ELR (cell line): Measurements from ENCODE around the gene SLC12A7.
"Not testable (repeated sequence)": the region's sequence is repeated elsewhere in the genome, so short reads cannot be mapped to it uniquely, and the experiment has no call there.

Experiments
- DNase-seq: peaks from one replicate; pipeline ENCODE4 v3.0.0-alpha.2; 2015; ENCODE audit warnings: low read depth

SLC12A7 gene

DNA sequence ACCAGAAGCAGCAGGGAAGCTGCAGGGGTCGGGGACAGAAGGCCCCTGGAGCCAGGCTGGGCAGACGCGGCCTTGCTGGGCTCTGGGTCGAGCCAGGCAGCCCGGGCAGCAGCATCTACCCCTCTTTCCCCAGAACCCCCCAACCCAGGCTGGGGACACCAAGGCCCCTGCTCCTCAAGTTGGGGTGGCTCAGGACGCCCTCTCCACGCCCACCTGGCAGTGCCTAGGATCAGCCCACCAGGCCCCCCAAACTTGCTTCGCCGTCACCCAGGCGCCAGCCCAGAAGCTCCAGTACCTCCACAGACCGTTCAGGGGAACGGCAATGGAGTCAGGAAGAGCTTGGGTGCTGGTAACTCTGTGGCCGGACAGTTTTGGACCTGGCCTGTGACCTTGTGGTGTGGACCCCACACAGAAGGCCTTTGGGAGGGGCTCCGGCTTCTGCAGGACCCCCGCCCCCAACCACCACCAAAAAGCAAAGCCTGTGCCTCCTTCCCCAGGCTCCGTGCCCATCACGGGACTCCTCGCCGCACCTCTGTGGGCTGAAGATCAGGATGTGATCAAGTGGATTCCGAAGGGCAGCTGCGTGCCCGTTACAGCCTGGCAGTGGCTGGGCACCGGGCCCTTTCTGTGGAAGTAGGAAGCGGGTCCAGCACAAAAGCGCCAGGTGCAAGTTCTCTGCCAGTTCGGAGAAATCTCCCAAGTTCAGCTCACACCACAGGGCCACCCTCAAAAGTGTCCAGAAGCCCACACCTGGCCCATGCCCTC lies 2.1 kb downstream of the SLC12A7 start:
- DNase-seq: no peak

GRCh38 chr5:1108865-1109174 lies 3.0 kb downstream of the SLC12A7 start:
- DNase-seq: no peak

DNA sequence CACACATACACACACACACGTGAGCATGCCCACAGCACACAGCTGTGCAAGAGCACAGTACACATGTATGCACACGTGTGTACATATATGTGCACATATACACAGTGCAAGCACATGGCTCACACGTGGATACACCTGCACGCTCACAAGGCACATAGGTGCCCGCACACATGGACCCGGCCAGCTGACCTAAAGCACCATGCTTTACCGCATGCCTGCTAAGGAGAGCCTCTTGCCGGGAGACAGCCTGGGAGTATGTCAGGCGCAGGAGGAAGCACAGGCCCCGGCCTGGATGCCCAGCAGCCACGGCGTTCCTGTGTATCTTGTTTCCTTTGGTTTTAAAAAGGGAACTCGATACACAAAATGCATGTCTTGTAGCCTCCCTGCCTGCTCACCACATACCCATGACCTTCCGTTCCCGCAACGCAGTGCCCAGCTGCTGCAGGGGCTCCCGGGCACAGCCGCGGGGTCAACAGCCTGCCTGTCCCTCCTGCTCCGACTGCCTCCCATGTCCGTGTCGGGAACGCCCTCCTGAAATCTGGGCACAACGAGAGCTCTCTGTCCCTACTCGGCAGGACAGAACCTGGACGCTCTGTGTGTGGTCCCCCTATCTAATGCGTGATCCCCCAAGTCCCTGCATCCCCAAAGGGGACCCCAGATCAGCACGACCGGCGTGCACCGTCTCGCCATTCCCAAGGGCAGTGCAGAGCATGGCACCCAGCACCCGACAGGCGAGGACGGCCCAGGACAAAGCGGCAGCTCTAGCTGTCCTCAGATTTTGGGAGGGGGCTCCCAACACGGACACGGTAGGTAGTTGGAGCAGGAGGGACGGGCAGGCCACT lies 3.6 kb downstream of the SLC12A7 start:
- no peak for DNase-seq

- DNase-seq: no peak
These were observed 4.5 kb downstream of the SLC12A7 start for GRCh38 chr5:1107167-1108022.

DNA sequence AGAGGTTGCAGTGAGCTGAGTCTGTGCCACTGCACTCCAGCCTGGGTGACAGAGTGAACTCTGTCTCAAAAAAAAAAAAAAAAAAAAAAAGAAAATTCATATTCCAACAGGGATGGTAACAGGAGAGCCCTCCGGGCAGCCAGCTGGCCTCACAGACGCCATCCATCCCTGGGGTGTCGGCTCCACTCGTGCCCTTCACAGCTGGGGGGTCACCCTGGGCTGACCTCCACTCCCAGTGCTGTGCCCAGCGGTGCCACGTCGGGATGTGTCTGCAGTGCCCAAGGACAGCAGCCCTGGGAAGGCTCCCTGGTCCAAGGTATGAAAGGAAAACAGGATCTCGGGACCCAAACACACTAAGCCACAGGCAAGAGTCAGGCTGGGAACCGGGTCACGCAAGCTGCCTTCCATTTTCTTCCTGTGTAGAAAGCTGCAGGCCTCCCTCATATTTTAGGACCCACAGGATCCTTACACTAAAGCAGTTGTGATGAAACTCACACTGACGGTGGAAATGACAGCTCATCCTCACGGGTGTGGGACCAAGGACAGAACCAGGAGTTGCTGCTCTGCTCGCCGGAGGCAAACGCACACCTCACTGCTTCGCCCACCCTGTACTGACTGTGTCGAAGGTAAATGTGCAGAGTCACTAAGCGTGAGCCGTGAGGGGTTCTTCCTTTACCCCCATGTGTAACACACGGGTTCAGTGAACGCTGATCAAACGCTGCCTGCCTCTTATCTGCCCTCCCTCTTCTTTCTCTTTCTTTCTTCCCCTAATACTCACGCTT lies 5.3 kb downstream of the SLC12A7 start:
- no peak for DNase-seq

DNA sequence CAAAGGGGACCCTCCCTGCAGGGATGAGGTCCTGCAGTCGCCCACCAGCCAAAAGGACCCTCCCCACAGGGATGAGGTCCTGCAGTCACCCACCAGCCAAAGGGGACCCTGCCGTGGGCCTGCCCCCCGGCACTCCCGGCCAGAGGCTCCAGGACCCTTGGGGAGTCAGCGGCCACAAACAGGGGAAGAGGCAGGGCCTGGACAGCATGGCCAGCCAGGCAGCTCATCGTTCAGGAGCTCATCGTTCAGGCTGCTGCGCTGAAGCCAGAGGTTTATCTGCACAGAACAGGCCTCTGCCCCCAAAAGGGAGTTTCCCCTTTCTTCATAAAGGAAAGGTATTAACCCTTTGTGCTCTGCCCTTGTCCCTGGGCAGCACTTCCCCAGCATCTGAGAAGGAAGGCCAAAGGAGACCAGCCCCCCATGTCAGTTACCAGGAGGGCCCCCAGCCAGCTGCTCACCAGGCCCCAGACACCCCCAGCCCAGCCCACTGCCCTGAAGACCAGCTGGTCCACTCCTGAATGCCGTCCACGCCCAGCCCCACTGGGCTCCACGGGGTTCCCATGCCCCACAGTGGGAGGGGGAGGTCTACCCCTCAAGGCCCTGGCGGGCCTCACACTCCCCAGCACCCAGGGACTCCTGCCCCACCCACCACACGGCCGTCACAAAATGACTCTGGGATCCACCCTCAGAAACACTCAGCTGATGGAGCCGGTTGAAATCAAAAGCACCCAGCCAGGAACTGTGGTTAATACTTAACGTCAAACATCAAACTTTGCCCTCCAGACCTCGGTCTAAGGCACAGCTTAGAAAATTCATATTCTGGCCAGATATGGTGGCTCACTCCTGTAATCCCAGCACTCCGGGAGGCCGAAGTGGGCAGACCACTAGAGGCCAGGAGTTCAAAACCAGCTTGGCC lies 6.3 kb downstream of the SLC12A7 start:
- DNase-seq: no peak

GRCh38 chr5:1104327-1105006 lies 7.4 kb downstream of the SLC12A7 start:
- no peak for DNase-seq

GRCh38 chr5:1103505-1104326 lies 8.1 kb downstream of the SLC12A7 start:
- DNase-seq: no peak

DNA sequence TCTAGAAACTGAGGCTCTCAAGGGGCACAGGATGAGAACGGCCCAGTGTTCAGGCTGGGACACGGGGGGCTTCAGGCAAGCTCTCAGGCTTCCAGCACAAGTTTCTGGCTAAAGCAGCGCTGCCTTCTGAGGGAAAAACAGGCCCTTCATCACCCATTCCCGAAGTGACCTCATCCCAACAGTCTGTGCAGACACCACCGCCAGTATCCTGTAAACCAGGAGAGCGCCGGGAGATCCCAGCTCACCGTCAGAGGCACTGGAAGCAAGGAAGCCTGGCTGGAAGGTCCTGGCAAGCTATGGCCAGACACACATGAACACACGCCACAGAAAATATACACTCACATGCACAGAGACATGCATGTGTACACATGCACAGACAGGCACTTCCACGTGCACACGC lies 8.8 kb downstream of the SLC12A7 start:
- no peak for DNase-seq

DNA sequence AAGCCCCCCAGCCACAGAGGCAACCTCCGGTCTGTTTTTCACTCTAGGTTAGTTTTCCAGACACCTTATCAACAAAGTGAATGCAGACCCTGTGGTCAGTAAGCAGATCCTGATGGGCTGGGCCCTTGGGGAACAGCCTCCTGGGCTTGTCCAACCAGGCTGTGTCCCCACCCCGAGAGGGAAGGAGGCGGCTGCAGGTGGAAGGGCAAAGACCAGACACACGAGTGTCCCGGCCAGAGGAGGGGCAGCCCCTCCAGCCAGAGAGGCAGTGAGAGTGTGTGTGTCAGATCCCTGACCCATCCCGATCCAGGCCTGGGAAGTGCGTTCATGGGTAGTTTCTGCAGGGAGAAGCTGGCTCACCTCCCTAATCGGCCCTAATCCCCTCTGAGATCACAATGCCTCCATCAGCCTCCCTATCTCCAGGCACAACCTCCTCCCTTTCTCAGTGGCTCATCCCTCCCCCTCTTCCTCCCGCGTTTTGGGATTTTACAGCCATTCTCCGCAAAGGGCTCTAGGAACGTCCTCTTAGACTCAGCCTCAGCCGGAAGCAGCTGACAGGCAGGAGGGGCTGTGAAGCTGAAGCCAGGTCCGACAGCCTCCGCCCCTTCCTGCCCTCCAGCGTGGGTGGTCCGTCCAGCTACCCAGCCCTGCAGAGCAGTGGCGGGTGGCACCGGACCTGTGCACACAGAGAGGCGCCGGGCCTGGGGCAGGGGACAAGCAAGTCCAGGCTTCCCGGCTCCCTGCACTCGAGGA lies 9.7 kb downstream of the SLC12A7 start:
- DNase-seq: no peak

DNA sequence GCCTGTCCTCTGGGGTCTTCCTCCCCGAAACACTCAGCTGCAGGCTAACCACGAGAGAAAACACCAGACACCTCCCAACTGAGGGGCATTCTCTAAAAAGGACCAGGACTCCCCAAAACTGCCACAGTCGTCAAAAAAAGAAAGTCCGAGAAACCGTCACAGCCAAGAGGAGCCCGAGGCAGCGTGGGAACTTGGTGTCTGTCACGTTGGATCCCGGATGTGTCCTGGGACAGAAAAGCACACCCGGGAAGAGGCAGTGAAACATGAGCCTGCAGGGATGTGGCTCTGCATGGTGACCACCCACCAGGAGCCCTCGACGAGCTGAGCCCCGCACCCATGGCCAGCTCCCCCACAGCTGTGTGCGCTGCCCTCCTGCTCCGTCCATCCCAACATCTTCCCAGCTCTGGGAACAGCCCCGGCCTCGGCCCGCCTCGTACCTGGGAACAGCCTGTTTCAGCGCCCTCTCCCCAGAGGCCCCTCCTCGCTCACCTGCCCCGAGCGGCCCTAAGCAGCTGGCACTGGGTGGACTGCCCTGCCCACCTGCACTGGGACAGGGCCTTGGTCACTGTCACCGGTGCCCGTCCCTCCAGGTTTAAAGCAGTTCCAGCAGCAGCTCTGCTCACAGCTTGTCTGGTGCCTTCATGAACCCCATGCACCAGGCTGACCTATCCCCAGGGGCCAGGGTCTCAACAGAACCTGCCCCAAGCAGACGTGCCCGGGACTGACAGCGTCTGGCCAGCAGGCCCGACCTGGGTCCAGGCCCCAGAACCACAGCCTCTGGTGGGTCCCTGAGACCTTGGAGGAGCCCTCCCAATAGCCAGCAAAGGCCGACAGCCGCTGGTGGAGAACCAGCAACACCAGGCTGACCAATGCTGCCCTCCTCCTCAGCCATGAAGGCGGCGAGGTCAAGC lies 10.9 kb downstream of the SLC12A7 start:
- DNase-seq: no peak

DNA sequence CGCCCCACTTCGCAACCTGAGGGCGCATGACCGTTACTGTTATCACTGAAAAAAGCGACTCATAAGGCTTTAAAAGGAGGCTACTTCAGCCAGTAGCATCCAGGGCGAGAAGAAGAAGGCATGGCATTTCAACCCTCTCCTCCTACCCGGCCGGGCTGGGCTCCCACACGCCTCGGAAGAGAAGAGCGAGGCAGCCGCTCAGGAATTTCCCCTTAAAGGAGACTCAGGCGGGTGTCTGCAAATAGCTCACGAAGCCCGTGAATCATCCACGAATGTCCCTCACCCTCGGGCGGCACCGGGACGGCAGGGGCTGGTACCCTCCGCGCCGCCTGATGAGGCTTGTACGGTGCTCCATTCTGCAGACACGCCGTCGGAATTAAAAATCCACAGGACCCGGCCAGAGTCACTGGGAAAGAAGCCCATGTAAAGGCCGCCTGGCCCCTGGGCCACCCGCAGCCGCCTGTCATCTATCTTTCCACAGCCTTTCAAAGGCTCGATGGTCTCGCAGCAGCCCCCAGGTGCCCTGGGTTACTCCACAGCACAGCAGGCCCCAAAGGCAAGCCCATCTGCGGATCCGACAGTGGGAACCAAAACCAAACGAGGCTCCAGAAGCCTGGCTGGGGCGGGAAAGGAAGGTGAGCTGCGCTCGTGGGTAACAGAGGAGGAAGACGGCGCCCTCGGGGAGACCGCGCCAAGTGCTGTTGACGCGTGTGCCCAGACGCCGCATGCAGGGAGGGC lies 11.8 kb downstream of the SLC12A7 start:
- DNase-seq: no peak

GRCh38 chr5:1098986-1099597 lies 12.8 kb downstream of the SLC12A7 start:
- no peak for DNase-seq

- DNase-seq: not testable (repeated sequence)
These were observed 13.9 kb downstream of the SLC12A7 start for GRCh38 chr5:1097988-1098385.

GRCh38 chr5:1097381-1097987 lies 14.4 kb downstream of the SLC12A7 start:
- no peak for DNase-seq

- DNase-seq: no peak
These were observed 15.0 kb downstream of the SLC12A7 start for GRCh38 chr5:1096838-1097237.
